ENCODE measurements around the gene DUSP1. TPM values are rescaled to one million over a fixed set of nuclear protein-coding genes. Genes with fewer than 3 reads are reported as not detected.
"Not testable (repeated sequence)": the region's sequence is repeated elsewhere in the genome, so short reads cannot be mapped to it uniquely, and the experiment has no call there.

The DUSP1 gene
- total and polyA plus RNA-seq, 2 donors = 76.4 to 822 TPM

DNA sequence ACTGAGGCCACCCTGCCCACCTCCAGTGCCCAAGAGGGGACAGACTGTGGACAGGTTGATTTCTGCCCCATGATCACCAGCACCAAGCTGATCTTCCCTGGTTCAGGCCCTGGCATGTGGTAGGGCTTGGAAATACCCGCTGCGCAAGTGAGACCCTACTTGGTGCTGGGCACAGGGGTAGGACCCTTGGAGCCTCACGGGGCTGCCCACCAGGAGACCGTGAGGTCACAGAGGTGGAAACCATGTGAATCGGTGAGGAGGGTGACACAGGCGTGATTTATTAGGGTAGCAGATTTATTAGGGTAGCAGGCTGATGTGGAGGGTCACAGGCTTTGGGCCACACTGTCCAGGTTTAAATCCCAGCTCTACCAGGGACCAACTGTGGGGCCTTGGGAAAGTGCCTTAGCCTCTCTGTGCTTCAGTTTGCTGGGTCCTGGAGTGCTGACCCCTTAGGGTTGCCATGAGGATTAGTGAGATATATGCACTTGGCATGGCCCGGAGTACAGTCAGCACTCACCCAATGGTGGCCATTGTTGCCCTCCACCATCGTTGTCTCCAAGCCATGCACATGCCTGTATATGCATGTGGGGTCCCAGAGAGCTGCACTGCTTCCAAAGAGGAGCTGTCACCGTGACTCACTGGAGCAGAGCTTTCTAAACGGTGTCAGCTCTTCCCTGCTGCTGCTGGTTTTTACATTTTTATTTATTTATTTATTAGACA is 20.9 kb upstream of the DUSP1 start:
- H3K4me3 ChIP-seq (ENCODE audit: low read depth, low read length) = no peak overlapping the region
- WGBS = 90% methylated on average over 10 of the region's 10 CpGs
- no peaks in the 10 kb centered on the region for H3K36me3 ChIP-seq (ENCODE audit: insufficient read depth)
- H3K4me1 ChIP-seq (ENCODE audit: insufficient read depth) = no peaks in the 10 kb centered on the region
- no peak for DNase-seq (ENCODE audit: extremely low spot score)
- H3K27ac ChIP-seq (ENCODE audit: low read depth) = no peak overlapping the region

DNA sequence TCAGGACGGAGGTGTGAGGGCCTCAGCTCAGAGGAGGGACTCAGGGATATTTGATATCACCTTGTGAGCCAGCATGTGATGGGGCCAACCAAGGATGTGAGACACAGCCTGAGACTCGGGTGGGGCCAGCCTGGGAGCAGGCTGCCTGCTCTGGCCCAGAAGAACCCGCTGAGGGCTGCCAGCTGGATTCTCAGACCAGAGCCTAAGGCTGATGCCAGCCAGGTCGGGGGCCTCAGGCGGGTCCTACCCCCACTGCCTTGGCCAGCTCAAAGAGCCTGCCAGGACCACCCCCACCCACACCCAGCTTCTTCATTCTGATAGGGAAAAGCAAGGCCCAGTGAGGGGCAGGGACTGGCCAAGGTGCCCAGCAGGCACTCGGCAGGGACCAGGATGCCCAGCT is 20.3 kb upstream of the DUSP1 start:
- 80% methylated on average over 6 of the region's 6 CpGs for WGBS
- Histone ChIP-seq H3K27ac (ENCODE audit: low read depth) (no peak overlapping the region), H3K4me1 (ENCODE audit: insufficient read depth) (no peaks in the 10 kb centered on the region)

DNA sequence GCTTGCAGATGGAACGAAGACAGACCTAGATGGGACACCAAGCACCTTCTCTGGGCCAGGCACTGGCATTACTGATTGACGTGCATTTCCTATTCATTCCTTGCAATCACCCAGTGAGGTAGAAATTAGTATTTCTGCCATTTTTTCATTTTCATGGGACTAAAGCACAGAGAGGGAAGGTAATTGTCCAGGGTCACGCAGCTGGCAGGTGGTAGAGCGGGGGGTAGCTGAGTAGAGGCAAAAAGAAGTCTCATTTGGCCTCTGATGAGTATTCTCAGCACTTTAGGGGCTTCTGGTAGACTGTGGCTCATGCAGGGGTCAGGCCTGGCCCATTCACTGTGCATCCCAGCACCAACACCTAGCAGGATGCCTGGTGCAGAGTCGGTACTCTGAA is 19.5 kb upstream of the DUSP1 start:
- DNase-seq (ENCODE audit: extremely low spot score) = no peak
- no peak overlapping the region for H3K4me3 ChIP-seq (ENCODE audit: low read depth, low read length)
- no peaks in the 10 kb centered on the region for H3K4me1 ChIP-seq (ENCODE audit: insufficient read depth)
- 79% methylated on average over 5 of the region's 5 CpGs for WGBS
- H3K36me3 ChIP-seq (ENCODE audit: insufficient read depth) = no peaks in the 10 kb centered on the region
- H3K27ac ChIP-seq (ENCODE audit: low read depth) = no peak overlapping the region

More for the DNA sequence above, 20.3 kb upstream of the DUSP1 start:
- no peak for DNase-seq (ENCODE audit: extremely low spot score)
- no peak overlapping the region for H3K4me3 ChIP-seq (ENCODE audit: low read depth, low read length)
- no peaks in the 10 kb centered on the region for H3K36me3 ChIP-seq (ENCODE audit: insufficient read depth)

DNA sequence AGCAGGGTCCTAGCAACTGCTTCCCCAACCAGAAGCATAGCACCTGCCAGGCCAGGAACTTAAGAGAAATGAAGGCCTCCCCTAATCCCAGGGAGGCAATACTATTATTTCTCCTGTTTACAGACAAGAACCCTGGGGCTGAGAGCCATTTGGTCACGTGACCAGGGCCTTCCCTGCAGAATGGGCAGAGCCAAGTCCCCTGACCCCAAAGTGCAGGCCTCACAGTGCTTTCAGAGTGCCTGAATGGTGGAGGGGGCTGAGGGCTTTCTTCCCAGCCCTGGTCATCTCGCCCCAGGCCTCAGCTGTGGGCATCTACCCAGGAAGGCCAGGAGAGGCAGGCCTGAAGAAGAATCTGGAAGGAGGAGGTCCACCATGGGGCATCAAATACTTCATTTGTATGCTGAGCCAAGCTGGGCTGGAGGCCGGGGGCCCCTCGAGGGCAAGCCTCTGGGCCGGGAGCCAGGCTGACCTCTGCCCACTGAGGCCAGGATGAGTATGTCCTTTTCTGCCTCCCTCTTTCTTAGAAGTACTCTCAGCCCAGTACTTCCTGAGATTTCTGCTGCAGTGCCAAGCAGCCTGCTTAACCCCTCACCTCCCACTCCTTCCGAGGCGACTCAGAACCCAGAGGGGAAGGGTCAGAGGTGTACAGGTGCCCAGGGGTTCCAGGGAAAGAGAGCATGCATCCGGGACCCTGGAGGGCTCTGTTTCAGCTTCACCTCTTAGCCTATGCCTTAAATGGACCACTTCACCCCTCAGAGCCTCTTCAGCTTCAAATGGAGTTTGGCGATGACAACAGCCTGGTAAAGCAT is 18.9 kb upstream of the DUSP1 start:
- Histone ChIP-seq H3K27ac (ENCODE audit: low read depth) (peak overlapping the region; percentile 57), H3K4me1 (ENCODE audit: insufficient read depth) (no peaks in the 10 kb centered on the region), H3K4me3 (ENCODE audit: low read depth, low read length) (no peak overlapping the region), H3K36me3 (ENCODE audit: insufficient read depth) (no peaks in the 10 kb centered on the region)
- WGBS = 55% methylated on average over 9 of the region's 9 CpGs
- DNase-seq (ENCODE audit: extremely low spot score) = no peak

DNA sequence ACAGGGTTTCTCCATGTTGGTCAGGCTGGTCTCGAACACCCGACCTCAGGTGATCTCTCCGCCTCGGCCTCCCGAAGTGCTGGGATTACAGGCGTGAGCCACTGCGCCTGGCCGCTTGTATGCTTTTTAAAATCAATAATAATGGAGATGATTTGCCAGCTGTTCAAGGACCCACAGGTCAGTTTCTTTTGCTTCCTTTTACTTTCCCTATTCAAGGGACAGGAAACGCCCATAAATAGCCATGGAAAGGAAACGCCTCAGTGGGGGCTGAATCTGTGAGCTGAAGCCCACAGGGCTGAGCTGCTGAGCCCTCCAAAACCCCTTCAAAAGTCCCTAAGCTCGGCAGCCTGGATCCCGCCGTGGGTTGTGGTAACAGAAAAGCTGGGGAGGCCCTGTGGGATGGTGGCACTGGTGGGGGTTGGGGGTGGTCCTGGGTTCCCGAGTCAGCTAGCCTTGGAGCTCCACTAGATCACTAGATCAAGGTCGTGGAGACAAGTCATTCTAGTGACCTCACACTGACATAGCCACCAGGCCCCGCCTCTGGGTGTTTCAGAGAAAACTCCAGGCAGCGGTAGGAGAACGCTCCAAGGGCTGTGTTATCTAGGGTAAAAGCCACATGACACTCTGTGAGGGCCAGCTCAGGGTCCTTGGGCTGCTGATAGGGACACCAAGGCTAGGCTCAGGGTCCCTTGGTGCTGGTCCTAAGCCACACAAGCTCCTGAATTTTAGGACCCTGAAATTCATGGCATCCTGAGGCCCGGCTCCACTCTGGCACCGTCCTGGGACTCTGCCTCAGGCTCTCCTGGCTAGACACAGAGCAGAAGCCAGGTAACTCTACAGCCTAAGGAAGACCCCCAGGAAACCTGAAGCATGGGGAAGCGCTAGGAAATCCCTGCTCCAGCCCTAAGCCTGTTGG is 18.0 kb upstream of the DUSP1 start:
- H3K27ac ChIP-seq (ENCODE audit: low read depth) = peak overlapping the region; percentile 58
- WGBS = 62% methylated on average over 21 of the region's 21 CpGs
- H3K4me3 ChIP-seq (ENCODE audit: low read depth, low read length) = no peak overlapping the region
- no peak for DNase-seq (ENCODE audit: extremely low spot score)
- no peaks in the 10 kb centered on the region for H3K36me3 ChIP-seq (ENCODE audit: insufficient read depth)
- H3K4me1 ChIP-seq (ENCODE audit: insufficient read depth) = no peaks in the 10 kb centered on the region

DNA sequence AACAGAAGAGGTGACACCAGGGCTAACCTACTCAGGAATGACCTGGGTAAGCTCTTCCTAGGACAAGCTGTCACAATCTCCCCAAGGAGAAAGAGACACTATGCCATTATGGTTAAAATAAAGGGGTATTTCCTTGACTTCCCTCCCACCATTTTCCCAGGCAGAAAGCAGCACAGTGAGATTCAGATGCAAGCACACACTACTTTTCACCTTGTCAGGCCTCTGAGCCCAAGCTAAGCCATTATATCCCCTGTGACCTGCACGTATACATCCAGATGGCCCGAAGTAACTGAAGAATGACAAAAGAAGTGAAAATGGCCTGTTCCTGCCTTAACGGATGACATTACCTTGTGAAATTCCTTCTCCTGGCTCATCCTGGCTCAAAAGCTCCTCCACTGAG is 16.5 kb upstream of the DUSP1 start:
- H3K4me1 ChIP-seq (ENCODE audit: insufficient read depth); H3K4me3 ChIP-seq (ENCODE audit: low read depth, low read length); DNase-seq (ENCODE audit: extremely low spot score); H3K36me3 ChIP-seq (ENCODE audit: insufficient read depth); H3K27ac ChIP-seq (ENCODE audit: low read depth): not testable (repeated sequence)
- WGBS = 93% methylated on average over 3 of the region's 3 CpGs

DNA sequence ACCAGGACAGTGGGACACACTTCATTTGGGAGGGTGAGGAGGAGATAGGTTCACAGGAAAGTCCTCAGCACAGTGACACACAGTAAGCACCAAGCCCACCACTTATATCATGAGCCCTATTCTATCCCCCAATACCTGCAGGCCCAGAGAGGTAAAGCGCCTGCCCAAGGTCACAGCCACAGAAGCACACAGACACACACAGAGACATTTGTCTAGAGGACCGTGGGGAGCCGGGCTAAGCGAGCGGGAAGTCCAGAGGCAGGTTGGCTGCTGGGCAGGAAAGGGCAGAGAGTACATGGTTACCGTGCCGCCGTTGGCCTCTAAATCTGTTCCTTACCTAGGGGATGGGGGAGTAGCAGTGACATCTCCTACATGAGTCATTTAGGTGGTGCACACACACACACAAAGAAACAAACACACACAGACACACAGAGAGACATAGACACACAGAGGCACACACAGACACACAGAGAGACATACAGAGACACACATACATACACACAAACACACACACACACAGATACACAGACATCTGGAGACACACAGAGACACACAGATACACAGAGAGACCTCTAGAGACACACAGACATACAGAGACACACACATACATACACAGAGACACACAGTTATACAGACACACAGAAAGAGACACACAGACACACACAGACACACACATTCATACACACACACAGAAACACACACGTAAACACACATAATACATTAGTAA is 15.9 kb upstream of the DUSP1 start:
- Histone ChIP-seq H3K4me1 (ENCODE audit: insufficient read depth) (no peaks in the 10 kb centered on the region), H3K27ac (ENCODE audit: low read depth) (no peak overlapping the region)
- DNase-seq (ENCODE audit: extremely low spot score) = no peak

DNA sequence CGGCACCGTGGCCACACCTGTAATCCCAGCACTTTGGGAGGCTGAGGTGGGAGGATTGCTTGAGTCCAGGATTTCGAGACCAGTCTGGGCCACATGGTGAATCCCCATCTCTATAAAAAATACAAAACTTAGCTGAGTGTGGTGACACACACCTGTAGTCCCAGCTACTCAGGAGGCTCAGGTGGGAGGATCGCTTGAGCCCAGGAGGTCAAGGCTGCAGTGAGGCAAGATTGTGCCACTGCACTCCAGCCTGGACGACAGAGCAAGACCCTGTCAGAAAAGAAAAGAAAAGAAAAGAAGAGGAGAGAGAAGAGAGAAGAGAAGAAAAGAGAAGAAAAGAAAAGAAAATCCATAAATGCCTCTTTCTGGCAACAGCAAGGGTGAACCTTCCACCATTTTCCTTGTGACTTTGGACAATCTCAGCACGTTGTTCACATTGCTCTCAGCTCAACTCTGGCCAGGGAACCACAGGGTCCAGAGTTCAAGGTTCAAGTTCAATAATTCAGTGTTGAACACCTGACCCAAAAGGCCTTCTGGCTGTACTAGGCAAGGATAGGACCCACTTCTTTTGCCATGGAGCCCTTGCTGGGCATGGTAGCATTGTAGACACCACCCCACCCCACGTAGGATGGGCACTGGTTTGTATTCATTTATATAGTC is 14.6 kb upstream of the DUSP1 start:
- Histone ChIP-seq H3K4me3 (ENCODE audit: low read depth, low read length) (no peak overlapping the region), H3K27ac (ENCODE audit: low read depth) (no peak overlapping the region), H3K4me1 (ENCODE audit: insufficient read depth) (no peaks in the 10 kb centered on the region), H3K36me3 (ENCODE audit: insufficient read depth) (no peaks in the 10 kb centered on the region)
- 89% methylated on average over 7 of the region's 7 CpGs for WGBS
- DNase-seq (ENCODE audit: extremely low spot score) = no peak

More for the DNA sequence above, 15.9 kb upstream of the DUSP1 start:
- Histone ChIP-seq H3K4me3 (ENCODE audit: low read depth, low read length) (no peak overlapping the region), H3K36me3 (ENCODE audit: insufficient read depth) (no peaks in the 10 kb centered on the region)
- 91% methylated on average over 9 of the region's 9 CpGs for WGBS

DNA sequence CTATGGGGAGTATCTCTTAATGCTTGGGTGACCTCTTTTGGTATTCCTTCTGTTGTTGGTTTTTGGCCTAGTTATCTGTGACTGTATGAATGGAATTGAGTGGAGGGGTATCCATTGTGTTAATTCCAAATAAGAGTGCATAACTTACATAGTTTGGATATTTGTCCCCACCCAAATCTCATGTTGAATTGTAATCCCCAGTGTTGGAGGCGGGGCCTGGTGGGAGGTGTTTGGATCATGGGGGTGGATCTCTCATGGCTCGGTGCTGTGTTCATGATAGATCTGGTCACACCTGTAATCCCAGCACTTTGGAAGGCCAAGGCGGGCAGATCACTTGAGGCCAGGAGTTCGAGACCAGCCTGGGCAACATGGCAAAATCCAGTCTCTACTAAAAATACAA is 13.2 kb upstream of the DUSP1 start:
- WGBS = 97% methylated on average over 4 of the region's 4 CpGs
- H3K27ac ChIP-seq (ENCODE audit: low read depth); H3K4me1 ChIP-seq (ENCODE audit: insufficient read depth): not testable (repeated sequence)

DNA sequence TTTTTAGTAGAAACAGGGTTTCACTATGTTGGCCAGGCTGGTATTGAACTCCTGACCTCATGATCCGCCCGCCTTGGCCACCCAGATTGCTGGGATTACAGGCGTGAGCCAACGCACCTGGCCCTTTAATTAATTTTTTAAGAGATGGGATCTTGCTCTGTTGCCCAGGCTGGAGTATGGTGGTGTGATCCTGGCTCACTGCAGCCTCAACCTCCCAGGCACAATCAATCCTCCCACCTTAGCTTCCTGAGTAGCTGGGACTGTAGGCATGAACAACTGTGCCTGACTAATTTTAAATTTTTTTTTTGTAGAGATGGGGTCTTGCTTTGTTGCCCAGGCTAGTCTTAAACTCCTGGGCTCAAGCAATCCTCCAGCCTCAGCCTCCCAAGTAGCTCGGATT is 12.3 kb upstream of the DUSP1 start:
- 93% methylated on average over 5 of the region's 5 CpGs for WGBS
- DNase-seq (ENCODE audit: extremely low spot score); H3K4me3 ChIP-seq (ENCODE audit: low read depth, low read length); H3K36me3 ChIP-seq (ENCODE audit: insufficient read depth); H3K4me1 ChIP-seq (ENCODE audit: insufficient read depth); H3K27ac ChIP-seq (ENCODE audit: low read depth): not testable (repeated sequence)

More for the DNA sequence above, 13.2 kb upstream of the DUSP1 start:
- H3K4me3 ChIP-seq (ENCODE audit: low read depth, low read length); DNase-seq (ENCODE audit: extremely low spot score); H3K36me3 ChIP-seq (ENCODE audit: insufficient read depth): not testable (repeated sequence)

DNA sequence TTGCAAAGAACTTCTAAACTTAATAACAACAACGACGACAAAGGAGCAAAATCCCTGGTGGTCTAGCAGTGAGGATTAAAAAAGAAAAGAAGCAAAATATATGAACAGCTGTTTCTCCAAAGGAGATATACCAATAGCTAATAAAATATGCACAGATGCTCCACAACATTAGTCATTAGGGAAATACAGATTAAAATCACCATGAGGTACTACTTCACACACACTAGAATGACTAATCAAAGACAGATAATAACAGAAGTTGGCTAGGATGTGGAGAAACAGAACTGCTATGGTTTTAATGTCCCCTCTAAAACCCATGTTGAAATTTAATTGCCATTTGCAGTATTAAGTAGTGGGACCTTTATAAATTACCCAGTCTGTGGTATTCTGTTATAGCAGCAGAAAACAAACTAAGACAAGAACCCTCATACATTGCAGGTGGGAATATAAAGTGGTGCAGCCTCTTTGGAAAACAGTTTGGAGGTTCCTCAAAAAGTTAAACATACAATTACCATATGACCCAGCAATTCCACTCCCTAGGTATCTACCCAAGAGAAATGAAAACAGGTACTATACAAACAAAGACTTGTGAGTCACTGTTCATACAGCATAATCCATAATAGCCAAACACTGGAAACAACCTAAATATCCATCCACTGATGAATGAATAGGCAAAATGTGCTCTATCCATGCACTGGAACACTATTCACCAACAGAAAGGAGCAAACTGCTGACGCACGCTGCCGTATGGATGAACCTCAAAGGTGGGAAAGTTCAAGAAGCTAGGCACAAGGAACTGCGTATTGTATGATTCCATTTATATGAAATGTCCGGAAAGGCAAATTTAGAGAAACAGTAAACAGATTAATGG is 11.4 kb upstream of the DUSP1 start:
- no peak overlapping the region for H3K27ac ChIP-seq (ENCODE audit: low read depth)
- whole genome bisulfite sequencing = 92% methylated on average over 7 of the region's 7 CpGs

More for the DNA sequence above, 11.4 kb upstream of the DUSP1 start:
- H3K4me1 ChIP-seq (ENCODE audit: insufficient read depth) = no peaks in the 10 kb centered on the region
- no peaks in the 10 kb centered on the region for H3K36me3 ChIP-seq (ENCODE audit: insufficient read depth)
- DNase-seq (ENCODE audit: extremely low spot score) = no peak
- no peak overlapping the region for H3K4me3 ChIP-seq (ENCODE audit: low read depth, low read length)

All from urinary bladder (tissue), 4 donors.